GM12892 (cell line): ENCODE data around the gene TRAF3IP1.

ENCODE experiments used
- POLR2A ChIP-seq: IDR thresholded peaks from 2 replicates; pipeline ENCODE4 v1.6.1; 2011; ENCODE audit warnings: low read depth, low read length, control low read depth
- POLR2AphosphoS5 ChIP-seq: IDR thresholded peaks from 2 replicates; pipeline ENCODE4 v1.6.1; 2011; ENCODE audit warnings: low read depth, low read length, control low read depth
- TAF1 ChIP-seq: IDR thresholded peaks from 2 replicates; pipeline ENCODE4 v1.6.1; 2011; ENCODE audit warnings: low read depth, mild to moderate bottlenecking, control low read depth, low read length, borderline replicate concordance

DNA sequence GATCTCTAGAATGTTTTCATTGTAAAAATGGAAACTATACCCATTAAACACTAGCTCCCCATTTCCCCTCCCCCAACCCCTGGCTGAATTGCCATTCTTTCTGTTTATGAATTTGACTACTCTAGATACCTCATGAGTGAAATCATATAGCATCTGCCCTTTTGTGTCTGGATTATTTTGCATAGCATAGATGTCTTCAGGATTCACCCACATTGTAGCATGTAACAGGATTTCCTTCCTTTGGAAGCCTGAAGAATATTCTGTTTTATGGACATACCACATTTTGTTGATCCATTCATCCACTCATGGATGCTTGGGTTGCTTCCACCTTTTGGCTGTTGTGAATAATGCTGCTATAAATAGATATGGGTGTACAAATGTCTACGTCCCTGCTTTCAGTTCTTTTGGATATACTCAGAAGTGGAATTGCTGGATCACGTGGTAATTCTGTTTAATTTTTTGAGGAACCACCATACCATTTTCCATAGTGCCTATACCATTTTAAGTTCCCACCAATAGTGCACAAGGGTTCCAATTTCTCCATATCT is 98.8 kb downstream of the TRAF3IP1 start:
- no peak for TF ChIP-seq POLR2AphosphoS5
- no peak for TF ChIP-seq POLR2A
- TF ChIP-seq TAF1: no peak
